NCI-H1105 (cell line): ENCODE results near the gene EXOC3L2.
"Not testable (repeated sequence)": the region's sequence is repeated elsewhere in the genome, so short reads cannot be mapped to it uniquely, and the experiment has no call there.

ENCODE experiments used
- DNase-seq: peaks from one replicate; lab custom pipeline; 2025; lab: John Stamatoyannopoulos, UW

Gene EXOC3L2

DNA sequence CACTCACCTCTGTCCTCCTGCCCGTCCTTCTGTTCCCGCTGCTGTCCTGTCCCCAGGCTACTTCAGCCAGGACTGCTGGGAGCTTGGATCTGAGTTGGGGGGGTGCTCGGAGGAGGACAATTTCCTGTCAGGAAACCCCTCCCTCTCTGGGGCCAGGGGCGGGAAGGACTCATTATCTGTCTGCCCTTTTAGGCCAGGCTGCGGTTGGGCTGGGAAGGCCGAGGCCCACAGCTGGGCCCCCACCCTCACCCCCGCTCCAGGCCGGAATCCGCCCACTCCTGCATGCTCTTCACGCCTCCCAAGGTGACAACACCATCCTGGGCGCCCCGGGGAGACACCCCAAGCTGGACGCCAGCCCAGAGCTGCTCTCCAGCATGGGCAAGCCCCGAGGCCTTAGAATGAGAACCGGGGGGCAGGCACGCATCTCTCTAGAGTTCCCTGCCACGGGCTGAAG, at the start of gene EXOC3L2:
EXOC3L2 (minus strand) TSS at position 74 of the 454 bp plus-strand sequence. CDS start 6,362 bp downstream, outside the sequence.
- DNase-seq = no peak

DNA sequence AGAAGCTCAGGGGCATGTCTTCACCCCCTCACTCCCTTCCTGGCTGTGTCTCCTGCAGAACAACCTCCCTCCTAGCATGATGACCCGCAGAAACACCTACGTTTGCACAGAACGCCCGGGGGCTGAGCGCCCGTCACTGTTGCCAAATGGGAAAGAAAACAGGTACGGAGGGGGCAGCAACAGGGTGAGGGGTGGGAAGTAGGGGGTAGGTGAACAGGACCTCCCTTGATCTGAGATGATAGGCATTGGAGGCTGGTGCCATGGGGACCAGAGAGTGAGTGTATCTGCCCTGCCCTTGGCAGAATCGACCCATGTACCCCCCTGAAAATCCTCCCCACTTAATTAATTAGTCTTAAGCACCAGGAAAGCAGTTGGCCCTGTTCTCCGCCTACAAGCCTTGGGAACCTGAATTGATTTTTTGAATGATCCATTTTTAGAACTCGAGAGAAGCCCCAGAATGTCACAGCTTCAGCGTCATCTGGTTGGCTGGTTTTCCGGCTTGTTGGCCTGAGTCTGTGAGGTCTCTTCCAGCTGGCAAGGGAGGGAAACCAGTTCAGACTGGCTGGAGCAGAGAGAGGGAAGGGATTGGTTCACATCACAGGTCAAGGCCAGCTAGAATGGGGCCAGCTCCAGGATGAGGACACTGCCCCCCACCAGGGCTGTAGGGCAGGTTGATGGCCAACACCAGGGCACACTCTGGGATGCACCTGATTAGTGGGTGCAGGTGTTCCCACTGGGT, 49.3 kb upstream of the EXOC3L2 start:
- no peak for DNase-seq

DNA sequence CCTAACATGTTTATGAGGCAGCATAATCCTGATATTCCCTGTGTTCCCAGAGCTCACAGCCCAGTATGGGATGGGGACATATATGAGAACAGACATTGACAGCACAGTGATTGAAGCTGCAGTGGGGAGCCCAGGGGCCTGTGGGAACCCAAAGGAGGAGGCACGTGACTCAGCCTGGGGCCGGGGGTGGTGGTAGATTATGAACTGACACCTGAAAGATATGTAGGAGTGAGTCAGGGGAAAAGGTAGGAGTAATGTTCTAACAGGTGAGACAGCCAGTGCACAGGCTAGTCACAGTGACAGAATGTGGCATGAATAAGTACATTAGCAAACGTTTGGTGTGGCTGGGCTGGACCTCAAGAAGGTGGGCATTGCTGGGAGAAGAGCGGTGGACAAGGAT, 48.5 kb upstream of the EXOC3L2 start:
- DNase-seq = no peak

DNA sequence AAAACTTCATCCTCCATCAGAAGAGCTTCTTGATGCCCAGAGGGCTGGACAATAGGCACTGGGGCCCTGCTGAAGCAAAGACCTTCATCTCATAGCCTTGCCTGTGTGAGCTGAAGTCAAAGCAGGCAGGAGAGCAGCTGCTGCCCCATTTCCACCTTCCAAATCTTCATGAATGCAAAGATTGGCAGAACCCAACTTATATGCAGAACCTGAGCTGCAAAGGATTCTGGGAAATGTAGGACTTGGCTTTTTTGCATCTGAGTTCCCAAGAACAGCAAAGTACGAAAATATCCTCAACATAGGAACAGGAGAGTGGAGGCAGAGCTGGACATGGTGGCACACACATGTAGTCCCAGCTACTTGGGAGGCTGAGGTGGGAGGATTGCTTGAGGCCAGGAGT, 46.6 kb upstream of the EXOC3L2 start:
- DNase-seq = no peak

DNA sequence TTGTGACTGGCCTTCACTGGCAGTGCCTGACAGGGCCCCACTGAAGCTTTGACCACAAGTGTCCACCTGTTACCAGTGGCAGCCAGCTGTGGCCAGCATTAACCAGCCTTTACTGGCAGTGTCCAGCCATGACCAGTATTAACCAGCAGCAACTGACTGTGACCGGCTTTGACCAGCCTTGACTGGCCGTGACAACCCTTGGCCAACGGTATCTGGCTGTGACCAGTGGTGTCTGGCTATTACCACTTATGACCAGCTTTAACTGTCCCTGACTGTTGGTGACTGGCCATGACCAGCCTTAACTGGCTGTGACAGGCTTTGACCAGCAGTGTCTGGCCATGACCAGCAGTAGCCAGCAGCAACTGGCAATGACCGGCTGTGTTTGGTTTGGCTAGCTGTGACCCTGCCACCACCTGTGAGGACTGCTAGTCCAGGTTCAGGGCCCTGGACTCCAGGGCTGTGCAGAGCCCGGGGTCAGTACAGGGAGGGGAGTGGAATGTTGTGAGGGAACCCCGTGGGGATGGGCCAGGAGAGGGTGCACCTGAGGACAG, 45.2 kb upstream of the EXOC3L2 start:
- no peak for DNase-seq

DNA sequence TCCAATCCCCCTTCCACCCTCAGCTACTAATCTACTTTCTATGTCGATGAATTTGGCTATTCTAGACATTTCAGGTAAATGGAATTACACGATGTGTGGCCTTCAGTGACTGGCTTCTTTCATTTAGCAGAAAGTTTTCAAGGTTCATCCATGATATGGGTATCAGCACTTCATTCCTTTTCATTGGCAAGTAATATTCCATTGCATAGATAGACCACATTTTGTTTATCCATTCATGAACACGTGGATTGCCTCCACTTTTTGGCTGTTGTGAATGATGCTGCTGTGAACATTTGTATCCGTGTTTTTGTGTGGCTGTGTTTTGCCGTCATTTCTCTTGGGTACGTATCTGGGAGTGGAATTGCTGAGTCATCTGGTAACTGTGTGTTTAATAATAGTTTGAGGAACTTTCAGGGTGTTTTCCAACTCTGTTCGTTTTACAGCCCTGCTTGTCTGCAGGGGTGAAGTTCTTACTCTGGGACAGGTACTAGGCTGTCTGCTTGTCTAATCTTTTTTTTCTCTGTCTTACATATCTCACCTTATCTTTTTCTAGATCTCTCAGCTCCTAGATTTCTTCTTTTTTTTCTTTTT, 38.3 kb upstream of the EXOC3L2 start:
- no peak for DNase-seq

DNA sequence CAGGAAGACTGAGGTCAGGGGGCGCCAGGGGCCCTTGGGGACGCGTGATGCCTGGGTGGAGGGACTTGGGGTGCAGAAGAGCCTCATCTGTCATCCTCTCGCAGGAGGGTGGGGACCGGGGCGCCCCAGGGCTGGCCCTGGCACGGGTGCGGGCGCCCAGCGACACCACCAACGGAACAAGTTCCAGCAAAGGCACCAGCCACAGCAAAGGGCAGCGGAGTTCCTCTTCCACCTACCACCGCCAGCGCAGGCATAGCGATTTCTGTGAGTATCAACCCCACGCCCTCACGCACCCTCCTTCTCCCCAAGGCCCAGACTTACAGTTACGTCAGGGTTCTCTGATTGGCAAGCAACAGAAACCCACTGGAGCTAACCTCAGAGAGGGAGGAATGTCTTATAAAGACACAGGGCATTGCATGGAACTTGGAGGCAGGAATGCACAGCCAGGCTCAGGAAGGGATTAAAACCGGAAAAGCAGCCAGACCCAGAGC, 35.3 kb upstream of the EXOC3L2 start:
- DNase-seq = no peak

DNA sequence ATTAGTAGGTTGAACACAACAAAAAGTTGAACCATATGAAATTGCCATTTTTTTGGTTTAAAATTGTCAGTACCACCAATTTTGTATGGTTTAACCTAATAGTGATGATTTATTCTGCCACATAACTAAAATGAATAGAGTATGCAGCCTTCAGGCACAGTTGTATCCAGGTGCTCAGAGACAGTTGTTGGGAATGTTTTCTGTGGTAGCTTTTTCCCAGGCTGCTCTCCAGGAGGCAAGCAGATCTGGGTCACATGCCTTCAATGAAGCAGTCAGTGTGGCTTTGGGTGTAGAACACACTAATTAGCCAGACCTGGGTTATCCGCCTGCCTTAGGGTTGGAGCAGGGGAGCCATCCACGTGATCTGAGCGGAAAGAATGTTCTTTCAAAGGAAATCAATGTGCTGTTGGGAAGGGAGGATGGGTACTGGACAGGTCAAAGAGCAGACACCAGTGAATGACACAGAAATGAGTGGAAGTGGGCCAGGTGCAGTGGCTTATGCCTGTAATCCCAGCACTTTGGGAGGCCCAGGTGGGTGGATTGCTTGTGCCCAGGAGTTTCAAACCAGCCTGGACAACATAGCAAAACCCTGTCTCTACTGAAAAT, 34.5 kb upstream of the EXOC3L2 start:
- DNase-seq = no peak

DNA sequence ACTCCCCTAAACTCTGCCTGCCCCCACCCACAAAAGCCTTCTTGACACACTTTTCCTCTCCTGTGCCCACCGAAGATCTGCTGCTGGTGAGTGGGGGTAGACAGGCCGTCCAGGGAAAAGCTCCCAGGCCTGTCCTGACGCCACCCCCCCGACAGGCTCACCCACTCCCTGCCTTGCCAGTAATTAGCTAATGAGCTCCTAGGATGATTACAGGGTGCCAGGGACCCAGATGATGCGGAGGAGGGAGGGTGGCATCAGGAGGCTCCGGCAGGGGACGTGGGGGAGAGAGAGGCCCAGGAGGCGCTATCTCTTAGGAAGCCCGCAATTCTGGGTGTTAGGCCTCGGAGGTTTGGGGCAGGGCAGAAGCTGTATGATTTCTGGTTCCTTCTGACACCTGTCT, 32.9 kb upstream of the EXOC3L2 start:
- no peak for DNase-seq

DNA sequence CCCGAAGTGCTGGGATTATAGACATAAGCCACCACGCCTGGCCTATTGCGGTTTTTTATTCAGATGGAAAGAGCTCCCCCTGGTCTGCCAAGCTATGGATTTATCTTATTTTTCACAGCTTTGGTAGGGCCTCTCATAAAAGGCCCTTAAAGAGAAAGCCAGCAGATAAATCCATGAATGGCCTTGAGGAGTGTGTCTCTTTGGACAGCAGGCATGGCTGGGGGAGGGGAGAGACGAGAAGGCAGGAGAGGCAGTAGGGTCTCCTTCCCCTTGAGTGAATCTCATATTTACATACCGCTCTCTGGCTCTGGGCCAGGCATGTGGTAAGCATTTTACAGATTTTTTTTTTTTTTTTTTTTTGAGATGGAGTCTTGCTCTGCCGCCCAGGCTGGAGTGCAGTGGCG, 31.1 kb upstream of the EXOC3L2 start:
- peak; percentile 22 for DNase-seq

DNA sequence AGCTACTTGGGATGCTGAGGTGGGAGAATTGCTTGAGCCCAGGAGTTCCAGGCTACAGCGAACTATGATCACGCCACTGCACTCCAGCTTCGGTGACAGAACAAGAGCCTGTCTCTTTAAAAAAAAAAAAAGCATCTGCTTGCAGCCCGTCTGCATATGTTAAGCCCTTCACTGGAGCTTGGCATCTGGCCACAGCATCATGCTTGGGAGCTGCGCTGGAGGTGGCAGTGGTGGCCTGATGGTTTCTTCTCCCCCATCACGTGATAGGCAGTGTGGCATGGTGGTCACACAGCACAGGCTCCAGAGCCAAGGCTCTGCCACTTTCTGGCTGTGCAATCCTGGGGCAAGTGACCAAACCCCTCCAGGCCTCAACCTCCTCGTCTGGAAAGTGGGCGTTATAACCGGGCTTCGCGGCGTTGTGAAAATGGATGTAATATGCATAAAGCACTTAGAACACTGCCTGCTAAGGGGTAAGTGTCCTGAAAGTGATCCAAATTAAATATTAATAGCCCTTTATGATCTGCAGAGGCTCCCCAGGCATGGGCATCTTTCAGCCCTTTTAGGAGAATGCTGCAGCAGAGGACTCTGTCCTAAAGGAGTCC, 30.3 kb upstream of the EXOC3L2 start:
- DNase-seq = peak; percentile 22

DNA sequence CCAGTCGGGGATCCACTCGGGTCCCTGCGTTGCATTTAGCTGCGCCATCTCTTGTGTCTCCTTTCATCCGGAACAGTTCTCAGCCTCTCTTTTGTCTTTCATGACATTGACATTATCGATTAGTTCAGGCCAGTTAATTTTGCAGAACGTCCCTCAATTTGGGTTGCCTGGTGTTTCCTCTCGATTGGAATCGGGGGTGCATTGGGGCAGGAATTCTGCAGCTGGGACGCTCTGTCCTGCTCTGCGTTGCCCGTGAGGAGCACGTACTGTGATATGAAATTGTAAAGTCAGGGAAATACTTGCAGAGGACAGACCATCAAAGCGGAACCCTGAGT, 28.3 kb upstream of the EXOC3L2 start:
- no peak for DNase-seq

DNA sequence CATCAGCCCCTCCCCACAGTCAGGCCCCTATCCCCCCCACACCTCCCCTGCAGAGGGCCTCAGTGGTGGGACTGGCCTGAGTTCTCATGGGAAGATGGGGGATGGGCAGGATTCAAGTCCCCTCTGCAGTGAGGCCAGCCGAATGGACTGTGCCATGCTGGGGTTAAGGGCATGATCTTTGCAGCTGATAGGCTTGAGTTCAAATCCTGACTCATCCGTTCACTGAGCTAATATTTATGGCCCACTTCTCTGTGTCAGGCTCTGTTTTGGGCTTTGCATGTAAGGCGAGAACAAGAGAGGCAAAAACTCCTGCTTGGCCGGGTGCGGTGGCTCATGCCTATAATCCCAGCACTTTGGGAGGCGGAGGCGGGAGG, 26.5 kb upstream of the EXOC3L2 start:
- DNase-seq = no peak

DNA sequence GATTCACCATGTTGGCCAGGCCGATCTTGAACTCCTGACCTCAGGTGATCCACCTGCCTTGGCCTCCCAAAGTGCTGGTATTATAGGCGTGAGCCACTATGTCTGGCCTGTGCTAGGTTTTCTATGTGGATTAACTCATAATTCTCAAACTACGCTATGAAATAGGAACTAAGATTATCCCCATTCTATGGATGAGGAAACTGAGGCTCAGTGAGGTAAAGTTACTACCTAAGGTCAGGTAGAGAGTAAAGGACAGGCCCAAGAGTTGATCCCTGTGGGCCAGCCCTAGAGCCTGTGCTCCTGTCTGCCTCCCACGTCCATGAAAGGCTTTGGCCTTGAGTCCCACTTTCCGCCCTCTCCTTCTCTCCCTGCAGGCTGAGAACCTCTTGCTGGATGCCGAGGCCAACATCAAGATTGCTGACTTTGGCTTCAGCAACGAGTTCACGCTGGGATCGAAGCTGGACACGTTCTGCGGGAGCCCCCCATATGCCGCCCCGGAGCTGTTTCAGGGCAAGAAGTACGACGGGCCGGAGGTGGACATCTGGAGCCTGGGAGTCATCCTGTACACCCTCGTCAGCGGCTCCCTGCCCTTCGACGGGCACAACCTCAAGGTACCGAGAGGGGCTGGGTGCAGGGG, 26.0 kb upstream of the EXOC3L2 start:
- DNase-seq = no peak

DNA sequence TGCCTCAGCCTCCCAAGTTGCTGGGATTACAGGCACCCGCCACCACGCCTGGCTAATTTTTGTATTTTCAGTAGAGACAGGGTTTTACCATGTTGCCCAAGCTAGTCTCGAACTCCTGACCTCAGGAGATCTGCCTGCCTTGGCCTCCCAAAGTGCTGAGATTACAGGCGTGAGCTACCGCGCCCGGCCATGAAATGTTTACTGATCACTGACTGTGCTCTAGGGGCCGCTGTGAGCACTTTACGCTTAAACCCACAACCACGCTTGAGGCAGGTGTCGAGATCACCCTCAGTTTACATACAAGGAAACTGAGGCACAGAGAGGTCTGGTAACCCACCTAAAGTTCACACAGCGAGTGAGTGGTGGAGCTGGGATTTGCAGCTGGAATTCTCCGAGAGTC, 24.7 kb upstream of the EXOC3L2 start:
- not testable (repeated sequence) for DNase-seq

DNA sequence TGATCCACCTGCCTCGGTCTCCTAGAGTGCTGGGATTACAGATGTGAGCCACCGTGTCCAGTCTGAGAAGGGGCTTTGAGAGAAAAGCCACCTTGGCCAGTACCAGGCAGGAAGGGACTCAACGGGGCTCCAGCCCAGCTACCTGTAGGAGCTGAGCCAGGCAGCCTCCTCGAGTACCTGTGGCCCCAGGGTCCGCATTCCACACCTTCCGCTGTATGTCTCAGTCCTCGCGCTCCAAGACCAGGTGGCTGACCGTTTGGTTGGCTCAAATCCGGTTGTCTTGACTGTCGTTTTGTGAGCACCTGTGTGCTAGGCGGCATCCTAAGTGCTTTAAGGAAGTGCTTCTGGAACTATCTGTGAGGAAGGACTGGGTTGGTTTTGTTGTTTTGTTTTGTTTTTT, 22.1 kb upstream of the EXOC3L2 start:
- DNase-seq = no peak

DNA sequence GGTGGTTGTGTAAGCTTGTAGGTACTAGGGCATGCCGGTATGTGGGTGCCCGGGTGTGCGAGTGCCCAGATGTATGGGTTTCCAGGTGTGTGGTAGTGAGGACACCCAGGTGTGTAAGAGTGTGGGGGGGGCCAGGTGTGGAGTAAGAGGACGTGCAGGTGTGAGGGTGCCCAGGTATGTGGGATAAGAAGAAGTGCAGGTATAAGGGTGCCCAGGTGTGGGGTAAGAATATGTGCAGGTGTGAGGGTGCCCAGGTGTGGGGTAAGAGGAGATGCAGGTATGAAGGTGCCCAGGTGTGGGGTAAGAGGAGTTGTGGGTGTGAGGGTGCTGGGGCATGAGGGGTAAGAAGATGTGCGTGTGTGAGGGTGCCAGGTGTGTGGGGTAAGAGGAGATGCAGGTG, 20.2 kb upstream of the EXOC3L2 start:
- DNase-seq = no peak

DNA sequence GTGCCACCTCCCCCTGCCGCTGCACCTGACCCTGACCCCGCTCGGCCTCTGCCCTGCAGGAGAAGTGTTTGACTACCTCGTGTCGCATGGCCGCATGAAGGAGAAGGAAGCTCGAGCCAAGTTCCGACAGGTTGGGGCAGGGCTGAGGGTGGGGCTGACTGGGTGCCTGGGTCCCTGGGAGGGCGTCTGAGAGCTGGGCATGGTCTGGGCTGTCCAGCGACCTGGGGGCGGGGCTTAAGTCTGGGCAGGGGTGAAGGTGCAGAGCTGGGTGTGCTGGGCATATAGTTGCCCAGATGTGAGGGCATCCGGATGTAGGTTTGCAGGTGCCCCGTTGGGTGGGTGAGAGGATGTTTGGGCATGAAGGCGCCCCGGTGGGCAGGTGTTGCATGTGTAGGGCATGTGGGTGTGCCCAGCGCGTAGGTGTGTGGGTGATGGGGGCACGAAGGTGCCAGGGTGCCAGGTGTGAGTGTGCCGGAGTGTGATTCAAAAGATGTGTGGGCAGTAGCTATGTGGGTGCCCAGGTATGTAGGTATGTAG, 19.6 kb upstream of the EXOC3L2 start:
- DNase-seq = no peak

DNA sequence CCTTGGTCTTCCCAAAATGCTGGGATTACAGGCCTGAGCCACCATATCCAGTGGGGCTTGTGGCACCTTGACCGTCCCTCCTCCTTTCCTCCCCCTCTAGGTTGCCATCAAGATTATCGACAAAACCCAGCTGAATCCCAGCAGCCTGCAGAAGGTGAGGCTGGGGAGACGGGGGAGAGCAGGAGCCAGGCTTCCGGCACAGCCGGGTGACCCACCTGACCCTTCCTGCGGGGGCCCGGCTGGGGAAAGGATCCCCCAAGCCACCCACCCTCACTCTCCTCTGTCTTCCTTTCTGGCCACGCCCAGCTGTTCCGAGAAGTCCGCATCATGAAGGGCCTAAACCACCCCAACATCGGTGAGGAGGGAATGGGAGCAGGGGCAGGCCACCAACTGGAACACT, 17.8 kb upstream of the EXOC3L2 start:
- no peak for DNase-seq

DNA sequence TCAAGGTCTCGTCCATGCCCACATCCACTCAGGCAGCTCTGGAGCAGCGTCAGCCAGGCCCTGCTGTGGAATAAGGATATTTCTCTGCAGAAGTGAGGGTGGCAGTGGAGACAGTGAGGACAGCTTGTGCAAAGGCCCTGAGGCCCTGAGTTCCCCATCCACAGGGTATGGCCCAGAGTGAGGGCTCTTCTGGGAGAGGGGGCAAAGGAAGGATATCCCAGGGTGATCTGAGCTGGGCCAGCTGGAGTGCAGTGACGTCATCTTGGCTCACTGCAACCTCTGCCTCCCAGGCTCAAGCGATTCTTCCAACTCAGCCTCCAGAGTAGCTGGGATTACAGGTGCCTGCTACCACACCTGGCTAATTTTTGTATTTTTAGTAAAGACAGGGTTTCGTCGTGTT, 17.4 kb upstream of the EXOC3L2 start:
- no peak for DNase-seq

DNA sequence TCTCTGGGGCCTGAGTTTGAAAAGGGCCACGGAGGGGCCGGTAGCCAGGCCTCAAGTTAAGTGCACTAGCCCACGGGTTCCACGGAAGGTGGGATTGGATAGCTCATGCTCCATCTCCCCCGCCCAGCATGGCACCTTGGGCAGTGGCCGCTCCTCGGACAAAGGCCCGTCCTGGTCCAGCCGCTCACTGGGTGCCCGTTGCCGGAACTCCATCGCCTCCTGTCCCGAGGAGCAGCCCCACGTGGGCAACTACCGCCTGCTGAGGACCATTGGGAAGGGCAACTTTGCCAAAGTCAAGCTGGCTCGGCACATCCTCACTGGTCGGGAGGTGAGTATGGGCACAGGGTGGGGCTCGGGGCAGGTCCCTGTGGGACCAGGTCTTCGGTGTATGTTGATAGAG, 13.7 kb upstream of the EXOC3L2 start:
- DNase-seq = no peak

DNA sequence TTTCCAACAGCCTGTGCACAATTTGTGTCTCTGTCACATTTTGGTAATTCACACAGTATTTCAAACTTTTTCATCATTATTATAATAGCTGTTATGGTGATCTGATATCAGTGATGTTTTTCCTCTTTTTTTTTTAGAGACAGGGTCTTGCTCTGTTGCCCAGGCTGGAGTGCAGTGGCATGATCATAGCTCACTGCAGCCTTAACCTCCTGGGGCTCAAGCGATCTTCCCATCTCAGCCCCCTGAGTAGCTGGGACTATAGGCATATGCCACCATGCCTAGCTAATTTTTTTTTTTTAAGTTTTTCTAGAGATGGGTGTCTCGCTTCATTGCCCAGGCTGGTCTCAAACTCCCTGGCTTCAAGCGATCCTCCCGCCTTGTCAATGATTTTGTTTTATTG, 11.6 kb upstream of the EXOC3L2 start:
- no peak for DNase-seq
